Fibroblast of mammary gland (primary cell): ENCODE results near the gene RGS6.

Source experiments
- DNase-seq: peaks from one replicate; pipeline ENCODE4 v3.0.0-alpha.2; 2010; ENCODE audit warnings: low read depth
- H3K4me3 ChIP-seq: 2 replicates; pipeline ENCODE4 v1.5.1; 2011; ENCODE audit warnings: low read depth, mild to moderate bottlenecking, low read length, moderate library complexity; ENCODE audit not compliant: control insufficient read depth
- TF ChIP-seq, protein P1 (sequence below): conservative IDR thresholded peaks from 2 replicates; pipeline ENCODE4 v1.5.1; 2011; ENCODE audit warnings: low read depth, low read length, inconsistent platforms; ENCODE audit not compliant: control insufficient read depth, insufficient read depth

The RGS6 gene

DNA sequence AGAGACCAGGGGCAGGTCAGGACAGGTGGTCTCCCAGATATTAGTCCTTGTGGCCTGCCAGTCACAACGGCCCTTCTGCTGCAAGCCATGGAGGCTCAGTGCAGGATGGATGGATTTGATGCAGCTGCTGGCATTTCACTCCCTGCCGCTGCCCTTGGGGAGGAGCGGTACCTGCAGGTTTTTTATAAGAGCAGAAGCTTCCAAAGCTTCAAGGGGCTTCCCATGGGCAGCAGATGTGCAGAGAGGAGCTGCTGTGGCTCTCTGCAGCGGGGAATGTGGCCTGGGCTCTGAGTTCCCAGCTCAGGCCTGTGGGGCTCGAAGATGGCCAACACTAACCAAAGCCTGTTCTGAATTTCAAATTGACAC, 582.4 kb downstream of the RGS6 start:
- no peak for DNase-seq
- TF ChIP-seq, protein P1, sequence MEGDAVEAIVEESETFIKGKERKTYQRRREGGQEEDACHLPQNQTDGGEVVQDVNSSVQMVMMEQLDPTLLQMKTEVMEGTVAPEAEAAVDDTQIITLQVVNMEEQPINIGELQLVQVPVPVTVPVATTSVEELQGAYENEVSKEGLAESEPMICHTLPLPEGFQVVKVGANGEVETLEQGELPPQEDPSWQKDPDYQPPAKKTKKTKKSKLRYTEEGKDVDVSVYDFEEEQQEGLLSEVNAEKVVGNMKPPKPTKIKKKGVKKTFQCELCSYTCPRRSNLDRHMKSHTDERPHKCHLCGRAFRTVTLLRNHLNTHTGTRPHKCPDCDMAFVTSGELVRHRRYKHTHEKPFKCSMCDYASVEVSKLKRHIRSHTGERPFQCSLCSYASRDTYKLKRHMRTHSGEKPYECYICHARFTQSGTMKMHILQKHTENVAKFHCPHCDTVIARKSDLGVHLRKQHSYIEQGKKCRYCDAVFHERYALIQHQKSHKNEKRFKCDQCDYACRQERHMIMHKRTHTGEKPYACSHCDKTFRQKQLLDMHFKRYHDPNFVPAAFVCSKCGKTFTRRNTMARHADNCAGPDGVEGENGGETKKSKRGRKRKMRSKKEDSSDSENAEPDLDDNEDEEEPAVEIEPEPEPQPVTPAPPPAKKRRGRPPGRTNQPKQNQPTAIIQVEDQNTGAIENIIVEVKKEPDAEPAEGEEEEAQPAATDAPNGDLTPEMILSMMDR: no peak
- no peak overlapping the region for H3K4me3 ChIP-seq

GRCh38 chr14:72515779-72516770, 583.8 kb downstream of the RGS6 start:
- TF ChIP-seq, protein P1: peak; percentile 10
- no peak overlapping the region for H3K4me3 ChIP-seq
- peak; percentile 19 for DNase-seq

GRCh38 chr14:72516936-72517700, 584.9 kb downstream of the RGS6 start:
- DNase-seq: peak; percentile 89
- H3K4me3 ChIP-seq: no peak overlapping the region
- TF ChIP-seq, protein P1: peak; percentile 97

DNA sequence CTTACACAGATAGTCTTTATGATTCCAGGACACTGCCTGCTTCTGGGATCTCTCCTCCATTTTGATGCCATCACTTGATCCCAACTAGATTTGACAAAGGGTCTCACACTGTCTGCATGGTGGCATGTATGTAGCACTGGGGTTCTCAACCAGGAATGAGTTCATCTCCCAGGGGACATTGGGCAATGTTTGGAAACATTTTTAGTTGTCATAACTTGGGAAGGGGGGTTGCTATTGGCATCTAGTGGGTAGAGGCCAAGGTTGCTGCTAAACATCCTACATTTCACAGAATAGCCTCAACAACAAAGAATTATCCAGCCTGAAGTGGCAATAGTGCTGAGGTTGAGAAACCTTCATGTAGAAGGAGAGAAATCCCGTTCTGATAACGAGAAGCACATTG, 585.5 kb downstream of the RGS6 start:
- TF ChIP-seq, protein P1: no peak
- DNase-seq: peak; percentile 38
- no peak overlapping the region for H3K4me3 ChIP-seq

DNA sequence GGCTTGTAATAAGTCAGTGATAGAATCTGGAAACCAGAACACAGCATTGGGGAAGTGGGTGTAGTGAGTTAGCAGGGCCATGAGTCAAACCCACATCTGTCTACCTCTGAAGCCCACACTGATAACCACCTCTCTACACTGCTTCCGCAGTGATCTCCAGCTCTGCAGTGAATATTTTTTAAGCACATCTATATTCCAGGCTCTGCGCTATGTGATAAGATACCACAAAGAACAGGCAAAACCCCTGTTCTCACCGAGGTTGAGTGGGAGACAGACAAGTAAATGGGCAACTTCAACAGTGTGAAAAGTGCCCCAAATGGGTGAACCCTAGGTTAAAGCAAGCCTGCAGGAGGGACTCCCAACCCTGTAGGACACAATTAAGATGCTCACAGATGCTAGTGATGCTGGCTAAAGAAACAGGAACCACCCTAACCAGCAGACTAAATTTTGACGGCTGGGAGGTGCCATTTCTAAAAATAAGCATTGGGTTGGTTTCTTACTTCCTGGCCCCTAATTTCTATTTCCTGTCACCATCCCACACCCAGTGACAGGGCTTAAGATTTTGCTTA, 586.7 kb downstream of the RGS6 start:
- TF ChIP-seq, protein P1: no peak
- H3K4me3 ChIP-seq: no peak overlapping the region
- peak; percentile 10 for DNase-seq

GRCh38 chr14:72519543-72519942, 587.3 kb downstream of the RGS6 start:
- TF ChIP-seq, protein P1: no peak
- no peak overlapping the region for H3K4me3 ChIP-seq
- DNase-seq: no peak
